KBM-7 (cell line): ENCODE measurements around the gene DTL.

Experiments used
- DNase-seq: peaks from one replicate; pipeline ENCODE4 v3.0.0-alpha.2; 2015
- in situ Hi-C: fragments of 300-500 bp; cut with MboI; formaldehyde crosslinking; loops from 2 replicates; pipeline ENCODE4 v1.14.3; 2020; ENCODE audit warnings: low sequenced_read_pairs, low pct_unique_long_range_greater_than_20kb, mixed read lengths

Gene DTL

DNA sequence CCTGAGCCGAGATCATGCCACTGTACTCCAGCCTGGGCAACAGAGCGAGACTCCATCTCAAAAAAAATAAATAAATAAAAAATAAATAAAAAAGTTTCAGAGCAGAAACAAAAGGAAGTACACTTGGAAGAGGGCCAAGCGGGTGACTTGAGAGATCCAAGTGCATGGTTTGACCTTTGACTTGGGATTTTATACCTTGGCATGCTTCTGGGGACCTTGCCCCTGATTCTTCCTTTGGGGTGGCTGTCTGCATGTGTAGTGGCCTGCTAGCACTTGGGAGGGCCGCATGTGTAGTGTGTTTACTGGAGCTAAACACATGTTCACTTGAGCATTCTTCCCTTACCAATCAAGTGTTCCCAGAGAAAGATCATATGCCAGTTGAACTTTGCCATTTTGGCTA, 114.0 kb downstream of the DTL start:
- DNase-seq: no peak
- in situ Hi-C loops: no loop called here

GRCh38 chr1:212152308-212152693, 116.8 kb downstream of the DTL start:
- peak; percentile 84 for DNase-seq
- in situ Hi-C loops: no loop called here

GRCh38 chr1:212152869-212153268, 117.3 kb downstream of the DTL start:
- no peak for DNase-seq
- in situ Hi-C loops: no loop called here

DNA sequence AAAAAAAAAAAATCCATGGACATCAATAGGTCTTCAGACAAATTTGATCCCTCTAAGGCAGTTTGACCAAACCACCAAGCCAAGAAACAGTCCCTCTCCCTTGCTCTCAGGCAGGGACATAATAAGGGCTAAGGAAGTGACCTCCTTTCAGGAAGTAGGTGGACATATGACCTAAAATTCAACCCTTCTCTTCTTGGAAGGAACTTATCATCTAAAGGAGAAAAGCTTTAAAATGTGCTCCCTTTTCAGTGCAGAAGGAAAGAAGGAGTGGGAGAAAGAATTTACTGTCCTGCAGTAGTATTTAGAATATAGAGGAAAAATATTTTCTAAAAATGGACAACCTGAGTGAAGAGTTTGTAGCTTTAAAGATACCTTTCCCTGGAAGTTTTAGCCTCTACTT, 118.1 kb downstream of the DTL start:
- DNase-seq: no peak
- in situ Hi-C loops: no loop called here
